ENCODE results near the gene CRB1. TPM values are rescaled to one million over a fixed set of nuclear protein-coding genes. Genes with fewer than 3 reads are reported as not detected.

The CRB1 gene
- polyA plus RNA-seq, 1 experiment: not detected

DNA sequence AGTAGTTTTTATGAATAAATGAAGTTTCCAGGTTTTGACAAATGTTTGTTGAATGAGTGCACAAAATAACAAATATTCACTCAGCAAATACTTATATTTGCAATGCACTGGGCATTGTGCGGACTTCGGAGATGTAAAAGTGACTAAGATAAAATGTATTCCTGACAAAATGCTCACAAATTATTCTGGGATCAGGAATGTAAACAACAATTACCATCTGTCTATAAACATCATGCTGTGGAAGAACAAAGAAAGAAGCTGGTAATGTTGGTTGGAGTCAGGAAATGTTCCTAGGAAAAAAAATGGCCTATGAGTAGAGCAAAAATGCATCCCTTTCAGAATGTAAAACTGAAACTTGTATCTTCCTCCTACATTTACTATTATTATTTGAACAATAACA lies 68.5 kb downstream of the CRB1 start:
- H3K27me3 ChIP-seq (ENCODE audit: control insufficient read depth, insufficient read depth, low read length): no peaks in the 10 kb centered on the region
- no peak overlapping the region for H3K27ac ChIP-seq (ENCODE audit: low read depth, low read length)
- ChIA-PET CTCF (interaction anchor here (0.7 to 1.0 kb wide), 5 partner anchors 9 to 219 kb away, joined by 3 to 4 read pairs (median 3); no protein-coding TSS in a partner anchor), POLR2A (no interaction called here)
- no peak overlapping the region for H3K4me3 ChIP-seq (ENCODE audit: low read depth, low read length)
- no peaks in the 10 kb centered on the region for H3K9me3 ChIP-seq (ENCODE audit: control insufficient read depth, insufficient read depth, low read length)
- TF ChIP-seq, protein P1, sequence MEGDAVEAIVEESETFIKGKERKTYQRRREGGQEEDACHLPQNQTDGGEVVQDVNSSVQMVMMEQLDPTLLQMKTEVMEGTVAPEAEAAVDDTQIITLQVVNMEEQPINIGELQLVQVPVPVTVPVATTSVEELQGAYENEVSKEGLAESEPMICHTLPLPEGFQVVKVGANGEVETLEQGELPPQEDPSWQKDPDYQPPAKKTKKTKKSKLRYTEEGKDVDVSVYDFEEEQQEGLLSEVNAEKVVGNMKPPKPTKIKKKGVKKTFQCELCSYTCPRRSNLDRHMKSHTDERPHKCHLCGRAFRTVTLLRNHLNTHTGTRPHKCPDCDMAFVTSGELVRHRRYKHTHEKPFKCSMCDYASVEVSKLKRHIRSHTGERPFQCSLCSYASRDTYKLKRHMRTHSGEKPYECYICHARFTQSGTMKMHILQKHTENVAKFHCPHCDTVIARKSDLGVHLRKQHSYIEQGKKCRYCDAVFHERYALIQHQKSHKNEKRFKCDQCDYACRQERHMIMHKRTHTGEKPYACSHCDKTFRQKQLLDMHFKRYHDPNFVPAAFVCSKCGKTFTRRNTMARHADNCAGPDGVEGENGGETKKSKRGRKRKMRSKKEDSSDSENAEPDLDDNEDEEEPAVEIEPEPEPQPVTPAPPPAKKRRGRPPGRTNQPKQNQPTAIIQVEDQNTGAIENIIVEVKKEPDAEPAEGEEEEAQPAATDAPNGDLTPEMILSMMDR (IDR thresholded peaks at IDR 0.05; ENCODE audit: low read depth, low read length): no peak
- no peak for DNase-seq (ENCODE audit: low read depth, low spot score)

DNA sequence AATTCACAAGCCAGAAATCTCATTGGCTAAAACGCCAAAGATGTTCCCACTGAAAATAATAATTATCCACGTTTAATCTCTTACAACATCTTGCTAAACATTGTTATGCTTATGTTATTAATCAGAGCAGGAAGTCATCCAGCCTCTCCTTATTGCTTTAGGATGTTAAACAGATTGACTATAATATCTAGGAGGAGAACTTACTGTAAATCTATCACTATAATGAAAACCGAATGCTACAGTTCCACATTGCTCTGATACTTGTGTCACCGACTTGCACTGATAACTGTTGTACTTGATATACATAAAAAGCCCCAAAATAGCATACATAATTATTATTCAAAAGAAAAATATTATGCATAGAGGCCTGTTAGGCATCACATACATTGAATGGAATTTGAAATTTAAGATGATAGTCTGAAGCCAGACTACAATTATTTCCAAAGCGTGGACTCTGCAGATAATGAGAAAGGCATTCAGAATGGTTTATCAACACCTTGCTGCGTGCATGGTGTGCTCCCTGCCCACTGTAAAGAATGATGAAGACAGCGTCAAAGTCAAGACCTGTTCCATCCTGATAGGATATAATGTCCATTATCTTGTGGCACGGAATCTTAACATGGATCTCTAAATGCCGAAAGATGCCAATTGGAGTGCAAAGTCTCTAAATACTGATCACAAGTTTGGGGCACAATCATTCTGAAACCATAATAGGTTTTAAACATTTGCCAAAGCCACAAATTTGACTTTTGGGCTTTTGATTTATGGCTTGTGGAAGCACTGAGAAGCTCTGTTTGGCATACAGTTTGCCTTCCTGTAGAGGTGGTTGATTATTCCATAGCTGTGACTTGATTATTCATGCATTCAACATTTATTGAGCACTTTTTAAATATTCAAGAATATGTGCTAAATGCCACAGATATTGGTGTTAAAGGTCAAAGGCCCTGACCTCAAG lies 71.3 kb downstream of the CRB1 start:
- ChIA-PET POLR2A (no interaction called here), CTCF (interaction anchor here (1.3 kb wide), 2 partner anchors 12 to 160 kb away, joined by 3 read pairs; no protein-coding TSS in a partner anchor)
- TF ChIP-seq, protein P1 (IDR thresholded peaks at IDR 0.05; ENCODE audit: low read depth, low read length): no peak
- Histone ChIP-seq H3K27ac (ENCODE audit: low read depth, low read length) (no peak overlapping the region), H3K9me3 (ENCODE audit: control insufficient read depth, insufficient read depth, low read length) (no peaks in the 10 kb centered on the region), H3K27me3 (ENCODE audit: control insufficient read depth, insufficient read depth, low read length) (no peaks in the 10 kb centered on the region), H3K4me3 (ENCODE audit: low read depth, low read length) (no peak overlapping the region)
- no peak for DNase-seq (ENCODE audit: low read depth, low spot score)

DNA sequence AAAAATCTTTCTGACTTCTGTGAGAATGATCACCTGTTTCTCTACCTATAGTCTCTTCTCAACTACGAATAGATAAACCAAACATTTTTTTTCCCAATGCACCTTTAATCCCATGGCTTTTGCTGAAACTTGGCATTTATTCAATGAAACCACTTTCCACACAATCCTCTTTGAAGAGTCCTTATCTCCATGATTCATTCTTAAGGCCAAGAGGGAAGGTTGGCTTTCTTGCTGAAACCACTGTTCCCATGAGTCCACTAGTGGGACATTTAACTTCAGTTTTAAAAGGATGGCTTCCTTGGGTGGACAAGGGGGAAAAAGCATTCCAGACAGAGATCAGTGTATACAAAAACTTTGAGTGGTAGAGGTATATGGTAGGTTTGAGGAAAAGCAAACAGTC lies 73.6 kb downstream of the CRB1 start:
- DNase-seq (ENCODE audit: low read depth, low spot score): no peak
- ChIA-PET POLR2A (no interaction called here), CTCF (no interaction called here)
- TF ChIP-seq, protein P1 (IDR thresholded peaks at IDR 0.05; ENCODE audit: low read depth, low read length): no peak
- Histone ChIP-seq H3K27me3 (ENCODE audit: control insufficient read depth, insufficient read depth, low read length) (no peaks in the 10 kb centered on the region), H3K27ac (ENCODE audit: low read depth, low read length) (no peak overlapping the region), H3K4me3 (ENCODE audit: low read depth, low read length) (no peak overlapping the region), H3K9me3 (ENCODE audit: control insufficient read depth, insufficient read depth, low read length) (no peaks in the 10 kb centered on the region)

DNA sequence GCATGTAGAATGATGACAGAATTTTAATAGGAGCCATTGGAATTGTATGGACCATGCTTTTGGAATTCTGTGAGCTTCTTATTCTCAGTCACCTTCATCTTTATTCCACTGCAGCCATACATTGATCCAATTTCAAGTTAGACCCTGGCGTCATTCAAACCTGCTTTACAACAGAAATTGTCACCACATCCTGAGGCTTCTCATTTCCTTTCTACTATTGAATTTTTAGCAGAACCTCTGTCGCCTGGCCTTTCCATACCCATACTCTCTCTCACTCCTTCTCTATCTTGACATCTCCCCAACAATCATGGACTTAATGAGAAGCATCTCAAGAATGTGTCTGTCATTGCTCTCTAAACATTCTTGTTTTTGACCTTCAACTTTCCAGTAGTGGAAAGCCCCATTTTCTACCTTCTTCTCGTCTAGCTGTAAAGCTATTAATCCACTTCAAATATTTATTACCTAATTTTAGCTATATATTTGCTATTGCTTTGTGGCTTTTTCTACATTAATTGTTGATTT lies 74.1 kb downstream of the CRB1 start:
- TF ChIP-seq, protein P1 (IDR thresholded peaks at IDR 0.05; ENCODE audit: low read depth, low read length): no peak
- Histone ChIP-seq H3K9me3 (ENCODE audit: control insufficient read depth, insufficient read depth, low read length) (no peaks in the 10 kb centered on the region), H3K27me3 (ENCODE audit: control insufficient read depth, insufficient read depth, low read length) (no peaks in the 10 kb centered on the region), H3K27ac (ENCODE audit: low read depth, low read length) (no peak overlapping the region), H3K4me3 (ENCODE audit: low read depth, low read length) (no peak overlapping the region)
- DNase-seq (ENCODE audit: low read depth, low spot score): no peak
- ChIA-PET CTCF (no interaction called here), POLR2A (no interaction called here)

DNA sequence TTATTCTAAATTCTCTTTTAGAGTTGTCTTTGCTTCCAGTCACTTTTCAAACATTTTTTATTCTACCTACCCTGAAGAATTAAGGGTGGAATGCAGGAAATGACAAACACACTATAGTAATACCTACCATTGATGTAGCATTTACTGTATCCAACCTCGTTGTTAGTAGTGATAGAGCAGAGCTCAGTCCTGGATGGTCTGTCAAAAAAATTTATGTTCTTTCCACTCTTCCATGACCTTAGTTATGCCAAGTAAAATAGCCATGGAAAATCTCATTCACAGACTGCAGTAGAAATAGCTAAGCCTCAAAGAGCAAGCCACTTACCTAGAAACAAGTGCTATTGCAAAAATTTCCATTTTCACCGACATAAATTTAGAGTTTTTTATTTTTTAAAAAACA lies 74.6 kb downstream of the CRB1 start:
- ChIA-PET CTCF (no interaction called here), POLR2A (interaction anchor here (0.5 kb wide), 1 partner anchor 257 kb away, joined by 3 read pairs; no protein-coding TSS in a partner anchor)
- DNase-seq (ENCODE audit: low read depth, low spot score): no peak
- no peak overlapping the region for H3K27ac ChIP-seq (ENCODE audit: low read depth, low read length)
- H3K27me3 ChIP-seq (ENCODE audit: control insufficient read depth, insufficient read depth, low read length): no peaks in the 10 kb centered on the region
- no peak overlapping the region for H3K4me3 ChIP-seq (ENCODE audit: low read depth, low read length)
- TF ChIP-seq, protein P1 (IDR thresholded peaks at IDR 0.05; ENCODE audit: low read depth, low read length): no peak
- H3K9me3 ChIP-seq (ENCODE audit: control insufficient read depth, insufficient read depth, low read length): no peaks in the 10 kb centered on the region
